Esophagus mucosa (tissue), 1 donor: ENCODE results near the gene EDDM13. TPM values are rescaled to one million over a fixed set of nuclear protein-coding genes. Genes with fewer than 3 reads are reported as not detected.
"Not testable (repeated sequence)": the region's sequence is repeated elsewhere in the genome, so short reads cannot be mapped to it uniquely, and the experiment has no call there.

Experiments
- ATAC-seq: fragments of 200-7000 bp; cut with Tn5 transposase; one replicate; pipeline ENCODE4 v1.9.1; 2020
- total RNA-seq: library from RNA; stranded (reverse); gene quantifications from one replicate; pipeline ENCODE4 v1.2.4, GENCODE V29; 2023
- donor health status: DM: yes; HTN: yes; CAD: no.

Gene EDDM13
- total RNA-seq, 1 donor from 2014 or later, result 1.4 TPM

GRCh38 chr19:56321989-56322440 lies 49.5 kb downstream of the EDDM13 start:
- no peak for ATAC-seq

GRCh38 chr19:56324436-56324835 lies 51.9 kb downstream of the EDDM13 start:
- no peak for ATAC-seq

DNA sequence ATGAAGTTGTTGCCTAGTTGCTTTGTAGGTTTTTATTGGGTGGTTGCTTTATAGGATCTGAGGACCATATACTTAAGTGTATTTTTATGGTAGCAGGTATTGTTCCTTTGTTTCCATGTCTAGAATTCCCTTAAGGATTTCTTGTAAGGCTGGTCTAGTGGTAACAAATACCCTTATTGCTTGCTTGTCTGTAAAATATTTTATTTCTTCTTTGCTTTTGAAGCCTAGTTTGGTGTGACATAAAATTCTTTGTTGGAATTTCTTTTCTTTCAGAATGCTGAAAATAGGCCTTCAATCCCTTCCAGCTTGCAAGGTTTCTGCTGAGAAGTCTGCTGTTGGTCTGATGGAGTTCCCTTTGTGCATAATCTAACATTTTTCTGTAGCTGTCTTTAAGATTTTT lies 60.1 kb downstream of the EDDM13 start:
- ATAC-seq, result no peak

DNA sequence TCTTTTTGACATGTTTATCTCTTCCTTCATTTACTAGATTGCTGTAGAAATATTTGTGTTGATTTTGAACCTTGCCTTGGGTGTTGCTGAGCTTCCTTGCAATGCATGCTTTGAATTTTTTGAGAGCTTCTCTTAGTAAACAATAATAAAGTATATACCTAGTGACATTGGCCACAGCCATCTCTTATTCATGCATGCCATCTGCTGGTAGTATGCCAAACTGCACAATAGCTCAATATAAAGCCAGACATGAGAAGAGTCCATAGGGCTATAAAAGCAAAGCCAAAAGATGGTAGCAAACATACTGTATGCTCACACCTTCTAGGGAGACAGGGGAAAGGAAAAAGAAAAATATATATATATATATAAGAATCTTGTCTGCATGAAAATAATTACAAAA lies 61.0 kb downstream of the EDDM13 start:
- ATAC-seq, result peak; percentile 66

GRCh38 chr19:56335371-56335770 lies 62.8 kb downstream of the EDDM13 start:
- ATAC-seq, result not testable (repeated sequence)

GRCh38 chr19:56337077-56337476 lies 64.5 kb downstream of the EDDM13 start:
- ATAC-seq, result not testable (repeated sequence)

- not testable (repeated sequence) for ATAC-seq
Observed at GRCh38 chr19:56339031-56339430, 66.5 kb downstream of the EDDM13 start.

GRCh38 chr19:56341948-56342347 lies 69.4 kb downstream of the EDDM13 start:
- no peak for ATAC-seq

DNA sequence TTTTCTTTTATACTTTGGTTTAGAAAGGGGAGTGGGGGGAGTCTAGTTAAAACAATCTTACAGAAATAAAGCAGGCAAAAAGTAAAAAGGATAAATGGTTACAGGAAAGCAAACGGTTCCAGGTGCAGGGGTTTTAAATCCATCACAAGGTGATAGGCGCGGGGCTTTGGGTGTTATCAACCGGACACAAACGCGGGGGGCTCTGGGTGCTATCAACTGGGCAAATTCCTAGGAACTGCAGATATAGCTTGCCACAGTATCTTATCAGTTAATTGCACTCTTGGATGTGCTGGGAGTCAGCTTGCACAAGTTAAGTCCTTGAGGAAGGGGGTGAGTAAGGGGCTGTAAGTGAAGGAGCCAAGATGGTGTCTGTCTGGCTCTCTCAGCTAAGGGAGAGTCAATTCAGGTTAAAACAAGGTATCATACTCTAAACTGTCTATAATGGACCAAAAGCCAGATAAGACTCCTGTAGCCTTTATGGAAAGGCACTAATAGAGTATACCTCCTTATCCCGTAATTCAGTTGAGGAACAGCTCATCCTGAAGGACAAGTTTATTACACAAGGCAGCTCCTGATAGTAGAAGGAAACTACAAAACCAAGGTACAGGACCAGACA lies 74.7 kb downstream of the EDDM13 start:
- ATAC-seq, result no peak

GRCh38 chr19:56348289-56348877 lies 75.8 kb downstream of the EDDM13 start:
- ATAC-seq, result no peak

DNA sequence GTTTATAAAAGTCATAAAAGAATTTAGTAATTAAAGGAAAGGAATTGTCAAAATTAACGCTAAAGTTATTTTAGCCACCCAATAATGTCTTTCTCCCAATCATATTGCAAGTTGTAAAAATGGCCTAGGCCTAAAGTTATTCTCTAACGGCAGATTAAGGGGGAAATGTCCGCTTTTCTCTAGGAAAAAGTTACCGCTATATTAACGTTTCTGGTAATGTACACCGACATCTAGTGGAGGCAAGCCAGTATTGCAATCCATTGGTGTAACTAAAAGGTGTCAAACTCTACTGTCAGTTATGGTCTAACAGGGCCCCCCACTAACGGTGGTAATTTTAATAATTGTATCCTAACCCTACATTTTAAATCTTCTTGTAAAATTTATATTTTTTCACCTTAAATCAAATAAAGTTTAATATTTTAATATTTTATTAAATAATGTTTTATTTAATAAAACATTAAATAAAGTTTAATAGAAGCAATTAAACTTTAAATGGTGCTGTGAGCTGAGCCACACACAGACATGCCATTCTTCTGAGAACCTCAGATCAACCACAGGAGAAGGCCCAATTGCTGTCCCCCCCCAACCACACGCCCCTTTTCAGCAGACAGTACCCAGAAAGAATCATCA lies 78.0 kb downstream of the EDDM13 start:
- no peak for ATAC-seq

DNA sequence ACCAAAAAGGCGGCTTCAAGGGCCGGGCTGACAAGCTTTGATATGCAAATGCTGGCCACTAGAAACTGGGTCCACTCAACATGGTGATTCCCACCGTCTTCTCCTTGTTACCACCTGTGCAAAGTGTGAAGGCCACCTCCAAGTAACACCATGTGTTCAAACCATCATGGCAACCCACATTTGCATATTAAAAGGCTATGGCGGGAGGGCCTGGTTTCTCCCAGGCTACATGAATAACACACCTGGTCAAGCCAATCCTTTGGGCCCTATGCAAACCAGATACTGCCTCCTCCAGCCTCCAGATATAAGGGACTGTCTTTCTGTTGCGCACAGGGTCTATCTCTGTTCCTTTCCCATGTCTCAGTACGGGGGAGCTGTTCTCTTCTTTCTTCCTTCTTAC lies 78.7 kb downstream of the EDDM13 start:
- ATAC-seq, result no peak

DNA sequence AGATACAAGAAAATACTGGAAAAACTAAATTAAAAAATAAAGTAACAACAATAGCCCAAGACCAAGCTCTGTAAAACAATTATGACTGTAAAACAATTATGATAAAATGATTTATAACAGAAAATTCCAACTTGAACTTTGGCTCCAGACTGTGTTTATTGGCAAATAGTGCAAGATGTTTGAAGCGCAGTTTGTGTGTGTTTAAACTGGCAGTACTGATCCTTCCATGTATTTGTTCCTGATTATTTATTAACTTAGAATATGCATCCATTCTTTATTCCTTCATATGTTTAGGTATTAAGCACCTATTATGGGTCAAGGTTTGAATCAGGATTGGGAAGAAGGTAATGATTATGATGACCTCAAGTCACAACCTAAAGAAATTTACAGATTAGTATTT lies 83.0 kb downstream of the EDDM13 start:
- ATAC-seq, result no peak

DNA sequence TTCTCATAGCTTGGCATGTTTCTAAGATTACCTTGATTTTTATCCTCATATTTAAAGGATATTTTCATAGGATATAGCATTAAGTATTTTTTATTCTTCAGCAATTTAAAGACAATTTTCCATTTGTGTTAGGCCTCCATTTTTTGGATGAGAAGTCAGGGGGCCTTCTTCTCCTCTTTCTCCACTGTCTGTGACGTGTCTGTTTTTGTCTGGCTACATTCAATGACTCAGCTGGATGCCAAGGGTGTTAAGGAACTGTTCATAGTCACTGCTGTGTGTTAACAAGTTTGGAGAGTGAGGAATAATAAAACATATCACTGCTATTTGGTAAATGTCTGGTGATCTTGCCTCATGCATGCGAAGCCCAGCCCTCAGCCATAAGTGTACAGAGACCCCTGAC lies 84.4 kb downstream of the EDDM13 start:
- ATAC-seq, result no peak

Other genes starting within 250 kb of the EDDM13 start
- gene ZNF787, start 151.5 kb upstream of the EDDM13 start, total RNA-seq, result 24.4 TPM
- 10.4 TPM for gene ZNF444, start 131.5 kb upstream of the EDDM13 start, total RNA-seq
- not detected for gene GALP, start 96.7 kb upstream of the EDDM13 start, total RNA-seq
- not detected for gene ZSCAN5B, start 75.0 kb upstream of the EDDM13 start, total RNA-seq
- not detected for gene ZSCAN5C, start 70.5 kb upstream of the EDDM13 start, total RNA-seq
- 7.8 TPM for gene ZSCAN5A, start 42.1 kb downstream of the EDDM13 start, total RNA-seq
- gene ZNF582, start 120.8 kb downstream of the EDDM13 start, total RNA-seq, result 0.92 TPM
- 0.48 TPM for gene ZNF583, start 131.6 kb downstream of the EDDM13 start, total RNA-seq
- 0.76 TPM for gene ZNF667, start 204.6 kb downstream of the EDDM13 start, total RNA-seq
- 2.0 TPM for gene ZNF471, start 235.1 kb downstream of the EDDM13 start, total RNA-seq